ENCODE data around the gene USE1.

USE1 gene

DNA sequence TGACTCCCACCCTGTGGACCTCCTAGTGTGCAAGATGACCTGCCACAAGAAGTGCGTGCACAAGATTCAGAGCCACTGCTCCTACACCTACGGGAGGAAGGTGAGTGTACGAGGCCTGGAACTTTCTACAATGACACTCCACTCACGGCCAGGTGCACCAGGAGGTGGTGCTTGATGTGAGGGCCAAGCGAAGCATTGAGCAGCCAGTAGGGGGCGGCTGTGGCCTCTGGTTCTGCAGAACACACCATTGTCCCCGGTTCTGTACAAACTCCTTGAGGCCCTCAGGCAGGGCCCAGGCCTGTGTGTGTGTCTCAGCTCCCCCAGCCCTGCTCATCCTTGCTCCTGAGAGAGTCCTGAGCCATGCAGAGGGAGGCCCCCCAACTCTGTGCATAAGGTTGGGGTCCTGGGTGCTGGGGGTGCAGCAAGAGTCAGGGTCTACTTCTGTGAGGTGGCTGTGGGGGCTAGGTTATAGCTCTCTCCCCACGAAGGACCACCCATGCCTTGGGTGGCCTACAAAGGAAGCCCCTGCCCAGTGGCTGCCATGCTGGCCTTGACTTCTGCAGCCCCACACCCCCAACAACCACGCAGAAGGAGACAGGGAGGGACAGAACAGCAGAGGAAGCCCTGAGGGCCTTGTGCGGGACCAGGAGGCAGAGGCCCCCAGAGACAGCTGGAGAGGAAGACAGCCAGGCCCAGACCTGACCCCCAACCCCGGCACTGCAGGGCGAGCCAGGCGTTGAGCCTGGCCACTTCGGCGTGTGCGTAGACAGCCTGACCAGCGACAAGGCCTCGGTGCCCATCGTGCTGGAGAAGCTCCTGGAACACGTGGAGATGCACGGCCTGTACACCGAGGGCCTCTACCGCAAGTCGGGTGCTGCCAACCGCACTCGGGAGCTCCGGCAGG is 9.7 kb upstream of the USE1 start:
- peak; percentile 52 for DNase-seq (ENCODE audit: low read depth)

DNA sequence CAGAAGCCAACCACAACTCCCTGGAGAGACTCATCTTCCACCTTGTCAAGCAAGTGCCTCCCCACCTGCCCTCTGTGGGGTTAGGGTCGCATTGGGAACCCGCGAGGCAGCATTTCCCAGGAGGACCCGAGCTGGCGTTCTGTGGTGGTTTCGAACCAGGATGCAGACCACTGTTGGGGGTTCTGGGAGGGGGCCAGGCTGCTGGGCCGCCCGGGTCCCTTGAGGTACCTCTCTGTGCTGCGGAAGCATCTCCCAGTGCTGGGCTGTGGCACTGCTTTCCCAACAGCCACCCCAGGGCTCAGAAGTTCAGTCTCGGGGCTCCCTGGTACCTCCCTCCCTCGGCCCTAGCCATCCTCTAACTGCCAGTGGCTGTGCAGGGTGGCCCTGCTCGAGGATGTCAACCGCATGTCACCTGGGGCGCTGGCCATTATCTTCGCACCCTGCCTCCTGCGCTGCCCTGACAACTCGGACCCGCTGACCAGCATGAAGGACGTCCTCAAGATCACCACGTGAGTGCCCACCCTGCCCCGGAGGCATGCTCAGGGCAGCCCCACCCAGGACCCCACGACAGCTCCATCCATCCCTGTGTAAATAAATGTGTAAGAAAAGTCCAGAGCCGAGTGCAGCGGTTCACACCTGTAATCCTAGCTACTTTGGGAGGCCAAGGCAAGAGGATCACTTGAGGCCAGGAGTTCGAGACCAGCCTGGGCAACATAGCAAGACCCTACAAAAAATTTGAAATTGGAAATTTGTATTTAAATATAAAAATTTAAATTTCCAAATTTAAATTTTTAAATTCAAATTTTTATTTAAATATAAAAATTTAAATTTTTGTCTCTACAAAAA is 8.2 kb upstream of the USE1 start:
- no peak for DNase-seq (ENCODE audit: low read depth)

DNA sequence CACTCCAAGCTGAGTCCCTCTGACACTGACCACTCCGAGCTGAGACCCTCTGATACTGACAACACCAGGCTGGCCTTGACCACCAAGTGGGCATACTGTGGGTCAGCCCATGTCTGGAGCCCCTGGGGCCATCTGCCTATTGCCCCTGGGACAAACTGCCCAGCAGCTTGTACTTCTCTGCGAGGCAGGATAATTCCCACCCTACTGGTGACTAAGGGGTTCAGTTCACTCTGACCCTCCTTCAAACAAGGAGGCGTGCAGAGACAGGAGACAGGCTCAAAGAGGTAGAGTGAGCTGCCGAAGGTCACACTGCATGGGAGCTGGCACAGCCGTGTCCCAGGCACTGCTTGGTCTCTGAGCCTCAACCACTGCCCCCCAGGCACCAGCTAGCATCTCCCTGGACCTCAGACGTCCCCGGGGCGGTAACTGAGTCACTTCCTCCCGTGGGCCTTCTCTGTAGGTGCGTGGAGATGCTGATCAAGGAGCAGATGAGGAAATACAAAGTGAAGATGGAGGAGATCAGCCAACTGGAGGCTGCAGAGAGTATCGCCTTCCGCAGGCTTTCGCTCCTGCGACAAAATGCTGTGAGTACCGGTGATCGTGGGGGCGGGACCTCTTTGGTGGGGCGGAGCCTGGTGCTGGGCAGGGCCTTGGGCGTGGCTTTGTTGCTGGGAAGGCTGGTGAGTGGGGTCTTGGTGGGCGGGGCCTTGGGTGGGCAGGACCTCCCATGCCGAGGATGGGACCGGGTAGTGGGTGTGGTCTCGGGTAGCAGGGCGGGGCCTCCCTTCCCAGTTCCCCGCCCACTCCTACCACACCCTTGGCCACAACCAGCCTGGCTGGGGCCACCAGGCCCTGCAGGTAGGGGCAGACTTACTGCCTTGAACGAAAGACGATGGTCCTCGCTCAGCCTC is 5.8 kb upstream of the USE1 start:
- peak; percentile 62 for DNase-seq (ENCODE audit: low read depth)

DNA sequence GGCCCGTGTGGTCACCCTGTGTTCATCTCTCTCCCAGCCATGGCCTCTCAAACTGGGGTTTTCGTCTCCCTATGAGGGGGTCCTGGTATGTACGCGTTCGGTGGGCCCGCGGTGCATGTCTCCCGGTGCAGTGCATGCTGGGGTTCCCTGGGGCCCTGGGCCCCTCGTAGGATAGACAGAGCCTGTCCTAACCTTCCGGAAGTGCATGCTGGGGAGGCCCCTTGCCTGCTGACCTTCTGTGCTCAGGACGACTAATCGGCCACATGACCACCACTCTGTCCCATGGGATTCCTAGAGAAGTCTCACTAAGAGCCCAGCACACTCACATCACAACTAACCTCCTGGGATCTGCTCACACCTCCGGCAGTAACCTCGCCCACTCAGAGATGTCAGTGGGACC is 4.9 kb upstream of the USE1 start:
- no peak for DNase-seq (ENCODE audit: low read depth)

DNA sequence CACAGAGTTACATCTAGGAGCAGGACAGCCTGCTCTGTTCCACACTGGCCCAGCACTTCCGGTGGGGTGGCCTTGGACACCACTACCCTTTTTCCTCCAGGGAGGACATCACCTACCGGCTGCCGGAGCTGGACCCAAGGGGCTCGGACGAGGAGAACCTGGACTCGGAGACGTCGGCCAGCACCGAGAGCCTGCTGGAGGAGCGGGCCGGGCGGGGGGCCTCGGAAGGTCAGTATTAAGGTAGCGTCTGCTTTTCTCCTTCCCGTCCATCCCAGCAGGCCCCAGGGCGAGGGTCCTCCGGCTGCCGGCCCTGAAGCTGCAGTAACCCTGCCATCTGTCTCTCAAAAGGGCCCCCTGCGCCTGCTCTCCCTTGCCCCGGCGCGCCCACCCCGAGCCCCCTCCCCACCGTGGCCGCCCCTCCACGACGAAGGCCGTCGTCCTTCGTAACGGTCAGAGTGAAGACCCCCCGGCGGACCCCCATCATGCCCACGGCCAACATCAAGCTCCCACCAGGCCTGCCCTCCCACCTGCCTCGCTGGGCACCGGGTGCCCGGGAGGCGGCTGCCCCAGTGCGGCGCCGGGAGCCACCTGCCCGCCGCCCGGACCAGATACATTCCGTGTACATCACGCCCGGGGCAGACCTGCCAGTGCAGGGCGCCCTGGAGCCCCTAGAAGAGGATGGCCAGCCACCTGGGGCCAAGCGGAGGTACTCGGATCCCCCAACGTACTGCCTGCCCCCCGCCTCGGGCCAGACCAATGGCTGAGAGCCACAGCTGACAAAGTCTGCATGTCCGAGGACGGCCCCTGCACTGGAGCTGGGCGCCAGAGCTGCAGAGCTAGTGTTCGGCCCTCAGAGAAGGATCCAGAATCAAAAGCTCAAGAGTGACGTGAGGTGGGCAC is 3.4 kb upstream of the USE1 start:
- no peak for DNase-seq (ENCODE audit: low read depth)

DNA sequence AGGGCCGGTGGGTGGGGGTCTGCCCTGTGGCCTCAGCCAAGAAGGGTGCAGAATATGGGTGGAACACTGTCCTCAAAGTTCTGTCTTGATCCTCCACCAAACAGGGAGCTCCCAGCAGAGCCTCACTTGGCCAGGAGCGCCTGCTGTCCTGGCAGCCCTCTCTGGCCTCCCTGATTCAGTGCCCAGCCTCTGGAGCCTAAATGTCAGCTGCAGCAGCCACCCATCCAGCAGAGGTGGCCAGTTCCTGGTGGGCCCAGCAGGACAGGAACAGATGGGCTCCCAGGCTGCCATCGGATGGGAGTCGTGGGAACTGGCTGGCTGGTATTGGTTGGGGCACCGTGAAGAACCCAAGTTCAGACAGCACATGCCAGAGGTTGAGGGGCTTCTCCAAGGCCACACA is 1.8 kb upstream of the USE1 start:
- no peak for DNase-seq (ENCODE audit: low read depth)

DNA sequence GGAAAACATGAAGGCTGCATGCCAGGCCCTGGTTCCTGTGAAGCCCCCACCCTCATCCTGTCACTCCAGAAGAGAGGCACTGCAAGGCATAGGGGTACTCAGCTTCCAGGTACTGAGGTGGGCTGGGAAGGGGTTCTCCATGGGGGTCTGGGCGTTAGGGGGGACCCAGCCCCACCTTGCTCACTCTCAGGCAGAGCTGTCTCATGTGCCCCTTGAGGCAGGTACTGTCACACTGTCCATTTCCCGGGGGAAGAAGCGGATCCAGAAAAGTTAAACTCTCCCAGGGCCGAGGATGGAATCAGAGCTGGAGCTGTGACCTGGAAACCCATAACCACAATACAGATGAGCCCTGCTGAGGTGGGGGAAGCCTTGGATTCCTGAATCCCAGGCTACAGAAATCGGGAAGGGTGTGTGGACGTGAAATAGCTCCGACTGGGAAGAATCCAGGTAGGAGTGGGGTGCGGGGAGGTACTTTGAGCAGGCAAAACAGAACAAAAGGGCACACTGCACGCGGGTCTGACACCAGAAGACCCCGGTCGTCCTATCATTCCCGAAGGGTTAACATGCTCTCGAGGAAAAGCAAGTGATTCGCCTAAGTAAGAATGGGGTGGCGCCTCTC is 540 bp upstream of the USE1 start:
- no peak for DNase-seq (ENCODE audit: low read depth)

DNA sequence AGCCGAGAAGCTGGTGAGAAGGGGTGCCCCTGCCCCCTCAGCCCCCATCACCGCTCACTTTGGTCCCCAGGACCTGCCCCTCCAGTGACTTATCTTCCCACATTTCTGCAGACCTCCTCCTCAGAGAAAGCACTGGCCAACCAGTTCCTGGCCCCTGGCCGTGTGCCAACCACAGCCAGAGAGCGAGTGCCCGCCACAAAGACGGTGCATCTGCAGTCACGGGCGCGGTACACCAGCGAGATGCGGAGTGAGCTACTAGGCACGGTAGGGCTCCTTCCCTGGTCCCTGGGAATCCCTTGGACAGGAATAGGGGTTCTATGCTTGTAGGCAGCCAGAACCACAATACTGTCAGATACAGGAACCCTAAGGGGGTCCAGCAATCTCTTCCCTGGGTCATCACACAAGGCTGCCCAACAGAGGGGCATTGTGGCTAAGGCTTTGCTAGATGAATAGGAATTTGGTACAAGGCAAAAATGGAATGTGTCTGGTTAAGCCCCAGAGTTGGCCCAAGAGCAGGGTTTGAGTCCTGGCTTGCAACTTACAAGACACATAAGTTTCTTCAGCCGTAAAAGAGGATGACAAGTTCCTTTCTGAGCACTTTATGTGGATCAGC is 1.0 kb downstream of the USE1 start:
- no peak for DNase-seq (ENCODE audit: low read depth)

DNA sequence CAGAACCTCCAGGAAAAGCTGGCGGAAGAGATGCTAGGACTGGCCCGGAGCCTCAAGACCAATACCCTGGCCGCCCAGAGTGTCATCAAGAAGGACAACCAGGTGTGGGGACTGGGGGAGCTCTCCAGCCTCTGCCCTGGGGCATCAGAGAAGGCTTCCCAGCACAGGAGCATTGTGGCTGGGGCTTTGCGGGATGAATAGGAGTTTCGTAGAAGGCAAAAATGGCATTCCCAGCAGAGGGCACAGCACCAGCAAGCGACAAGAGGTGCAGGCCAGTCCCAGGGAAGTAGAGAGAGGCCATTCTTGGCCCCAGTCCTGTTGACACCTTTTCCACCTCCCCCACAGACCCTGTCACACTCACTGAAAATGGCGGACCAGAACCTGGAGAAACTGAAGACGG is 4.1 kb downstream of the USE1 start:
- DNase-seq (ENCODE audit: low read depth), result no peak

DNA sequence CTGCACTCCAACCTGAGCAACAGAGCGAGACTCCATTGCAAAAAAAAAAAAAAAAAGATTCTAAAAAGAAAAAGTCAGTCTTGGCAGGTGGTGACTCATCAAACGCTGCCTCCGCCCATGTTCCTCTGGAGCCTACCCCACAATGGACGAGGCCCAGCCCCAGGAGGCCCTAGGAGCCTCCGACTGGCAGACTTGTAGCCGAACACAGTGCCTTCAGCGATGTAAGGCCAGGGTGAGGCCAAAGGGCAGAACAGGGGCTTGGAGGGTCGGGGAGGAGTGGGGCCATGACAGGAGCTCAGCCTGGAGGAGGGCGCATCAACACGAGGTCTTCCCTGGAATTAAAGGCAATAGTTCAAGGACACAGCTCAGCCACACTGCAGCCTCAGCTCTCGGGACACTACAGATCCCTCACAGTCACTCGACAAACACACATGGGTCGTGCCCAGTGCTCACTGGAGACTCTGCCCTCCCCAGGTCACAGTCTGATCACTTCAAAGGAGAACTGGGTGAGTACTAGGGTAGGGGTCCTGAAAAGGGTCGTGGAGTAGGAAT is 5.1 kb downstream of the USE1 start:
- no peak for DNase-seq (ENCODE audit: low read depth)

DNA sequence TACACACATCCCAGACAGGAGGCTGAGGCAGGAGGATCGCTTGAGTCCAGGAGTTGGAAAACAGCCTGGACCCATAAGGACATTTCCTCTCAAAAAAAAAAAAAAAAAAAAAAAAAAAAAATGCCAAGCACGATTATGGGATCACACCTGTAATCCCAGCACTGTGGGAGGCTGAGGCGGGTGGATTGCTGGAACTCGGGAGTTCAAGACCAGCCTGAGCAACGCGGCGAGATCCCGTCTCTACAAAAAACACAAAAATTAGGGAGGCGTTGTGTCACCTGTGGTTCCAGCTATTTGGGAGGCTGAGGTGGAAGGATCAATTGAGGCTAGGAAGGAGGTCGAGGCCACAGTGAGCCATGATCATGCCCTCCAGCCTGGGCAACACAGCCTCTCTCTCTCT is 9.9 kb downstream of the USE1 start:
- DNase-seq (ENCODE audit: low read depth), result no peak

DNA sequence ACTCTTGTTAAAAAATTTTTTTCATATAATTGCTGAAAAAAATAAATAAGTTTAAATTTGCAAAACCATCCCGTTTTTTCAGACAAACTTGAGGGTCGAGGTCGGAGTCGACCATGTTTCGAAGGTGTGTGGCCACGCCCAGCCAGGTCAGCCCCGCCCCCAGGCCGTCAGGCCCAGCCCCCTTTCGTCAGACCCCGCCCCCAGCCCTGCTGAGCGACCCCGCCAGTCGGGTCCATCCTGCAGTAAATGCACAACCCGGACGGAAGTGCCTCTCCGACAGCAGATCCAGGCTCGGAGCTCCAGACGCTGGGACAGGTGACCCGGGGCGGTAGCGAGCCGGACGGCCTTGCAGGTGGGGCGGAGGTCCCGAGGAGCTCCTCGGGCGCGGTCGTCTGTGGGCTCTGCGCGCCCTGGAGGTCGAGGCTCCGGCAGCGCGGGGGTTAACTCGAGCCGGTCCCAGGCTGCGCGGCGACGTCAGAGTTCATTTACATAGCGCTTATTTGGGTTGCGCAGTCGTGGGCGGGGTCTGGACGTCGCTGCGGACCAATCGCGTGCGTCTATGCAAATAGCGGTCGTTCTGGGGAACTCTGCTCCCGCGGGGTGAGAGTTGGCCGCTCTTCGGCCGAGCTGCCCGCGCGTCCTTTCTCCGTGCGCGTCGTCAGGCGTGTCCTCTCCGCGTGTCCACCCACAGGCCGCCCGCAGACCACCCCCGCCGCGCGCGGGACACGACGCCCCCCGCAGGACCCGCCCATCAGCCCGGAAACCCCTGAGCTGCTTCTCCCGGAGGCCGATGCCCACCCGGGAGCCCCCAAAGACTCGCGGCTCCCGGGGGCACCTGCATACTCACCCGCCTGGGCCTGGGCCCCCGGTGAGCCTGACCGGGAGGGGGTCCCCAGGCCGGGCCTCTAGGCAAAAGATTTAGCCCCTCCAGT is 11.1 kb downstream of the USE1 start, which contains the start of gene OCEL1:
Gene OCEL1 (plus strand): TSS at position 225 of the 932 bp plus-strand sequence. CDS start 22 bp downstream, at position 247.
- peak; percentile 94 for DNase-seq (ENCODE audit: low read depth)

DNA sequence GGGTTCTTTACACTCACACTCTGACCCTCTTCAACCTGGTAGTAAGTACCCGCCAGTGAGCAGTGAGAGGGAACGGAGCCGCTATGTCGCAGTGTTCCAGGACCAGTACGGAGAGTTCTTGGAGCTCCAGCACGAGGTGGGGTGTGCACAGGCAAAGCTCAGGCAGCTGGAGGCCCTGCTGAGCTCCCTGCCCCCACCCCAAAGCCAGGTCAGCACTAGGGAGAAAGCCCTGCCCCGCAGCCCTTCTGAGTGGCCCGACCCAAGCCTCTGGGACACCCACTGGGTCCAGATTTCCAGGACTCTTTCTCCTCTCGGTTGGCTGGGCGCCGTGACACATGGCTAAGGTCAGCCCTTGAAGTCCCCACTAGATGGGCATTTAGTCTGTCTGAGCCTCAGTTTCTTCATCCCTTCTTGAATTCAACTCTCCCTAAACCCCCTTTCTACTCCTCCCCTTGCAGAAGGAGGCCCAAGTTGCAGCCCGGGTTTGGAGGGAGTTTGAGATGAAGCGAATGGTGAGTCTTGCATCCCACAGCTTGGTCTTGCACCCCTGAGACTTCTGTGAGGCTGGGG is 12.7 kb downstream of the USE1 start:
- no peak for DNase-seq (ENCODE audit: low read depth)

DNA sequence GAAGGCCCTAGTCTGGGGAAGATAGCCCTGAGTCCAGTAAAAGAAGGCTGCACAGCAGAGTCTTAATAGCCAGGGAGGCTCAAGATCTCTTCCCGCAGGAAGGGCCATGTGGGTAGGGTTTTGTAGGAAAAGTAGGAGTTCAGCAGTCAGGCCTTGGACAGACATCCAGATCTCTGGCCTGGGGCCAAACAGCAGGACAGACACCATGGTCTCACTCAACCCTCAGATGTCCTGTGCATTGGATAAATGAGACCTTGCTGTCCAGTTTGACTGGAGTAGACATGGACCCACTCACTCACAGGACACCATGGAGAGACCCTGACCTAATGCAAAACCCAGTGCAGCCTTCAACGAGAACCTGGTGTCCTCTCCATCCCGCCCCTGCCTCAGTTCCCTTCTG is 14.7 kb downstream of the USE1 start:
- DNase-seq (ENCODE audit: low read depth), result no peak

DNA sequence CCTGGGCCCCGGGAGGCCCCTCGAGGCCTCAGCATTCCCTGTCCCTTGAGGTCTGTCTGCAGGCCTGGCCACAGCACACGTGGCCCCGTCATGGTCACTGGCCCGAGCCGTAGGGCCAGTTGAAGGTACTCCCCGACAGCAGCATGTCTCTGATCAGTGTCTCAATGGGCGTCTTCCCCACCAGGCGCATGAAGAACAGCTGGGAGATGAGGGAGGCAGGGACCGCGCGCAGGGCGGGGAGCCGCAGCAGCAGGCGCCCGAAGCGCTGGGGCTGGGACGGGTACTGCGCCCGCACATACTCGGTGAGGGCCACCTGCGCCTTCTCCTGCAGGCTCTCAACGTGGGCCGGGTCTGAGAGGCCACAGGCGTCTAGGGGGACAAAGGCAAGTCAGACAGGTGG is 17.1 kb downstream of the USE1 start:
- no peak for DNase-seq (ENCODE audit: low read depth)

DNA sequence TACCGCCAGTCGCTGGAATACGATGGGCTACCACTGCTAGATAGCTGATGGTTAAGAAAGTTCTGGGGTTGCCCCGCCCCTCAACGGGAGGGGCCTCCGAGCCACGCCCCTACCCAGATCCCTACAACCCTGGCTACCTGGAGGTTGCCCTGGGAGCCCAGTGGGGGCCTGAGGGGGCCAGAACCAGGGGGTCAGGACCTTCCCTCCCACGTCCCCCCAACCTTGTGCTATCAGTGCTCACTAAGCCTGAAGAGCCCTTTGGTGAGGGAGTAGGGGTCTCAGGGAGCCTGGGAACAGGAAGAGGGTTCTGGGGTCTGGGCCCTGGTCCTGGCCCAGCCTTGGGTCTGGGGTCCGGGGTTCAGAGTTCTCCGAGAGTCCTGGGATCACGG is 19.7 kb downstream of the USE1 start:
- DNase-seq (ENCODE audit: low read depth), result peak; percentile 64

DNA sequence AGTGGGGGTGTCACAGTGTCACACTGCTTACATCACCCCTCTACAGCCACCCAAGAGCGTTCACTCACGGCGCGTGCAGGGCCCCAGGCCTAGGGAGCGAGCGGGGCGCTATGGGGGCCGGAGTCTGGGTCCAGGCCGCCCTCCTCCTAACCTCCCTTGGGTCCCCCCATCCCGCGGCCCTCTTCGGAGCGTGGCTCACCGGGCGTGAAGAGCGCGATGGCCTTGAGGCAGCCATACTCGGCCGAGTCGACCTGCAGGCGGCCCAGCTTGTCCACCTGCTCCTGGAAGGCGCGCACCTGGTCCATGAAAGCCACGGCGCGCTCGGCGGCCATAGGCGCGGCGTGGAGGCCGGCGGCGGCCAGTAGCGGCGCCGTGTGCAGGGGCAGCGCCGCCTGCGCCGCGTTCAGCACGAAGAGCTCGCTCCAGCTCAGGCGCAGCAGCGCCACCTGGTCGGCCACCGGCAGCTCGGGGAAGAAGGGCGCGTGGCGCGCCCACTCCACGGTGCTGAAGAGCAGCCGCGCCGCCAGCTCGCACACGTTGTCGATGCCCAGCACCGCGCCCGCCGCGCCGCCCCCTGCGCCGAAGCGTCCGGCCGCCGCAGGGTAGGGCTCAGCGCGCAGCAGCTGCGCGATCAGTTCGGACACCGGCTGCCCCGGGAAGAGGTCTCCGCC is 20.3 kb downstream of the USE1 start:
- DNase-seq (ENCODE audit: low read depth), result peak; percentile 69
